Measurements from ENCODE around the gene ITGB4. TPM values are rescaled to one million over a fixed set of nuclear protein-coding genes. Genes with fewer than 3 reads are reported as not detected.

The ITGB4 gene
- total and polyA plus RNA-seq, 2 of the 13 experiments (the other 11 are each of a cell fraction or from before 2014, with no cell fraction given) = 6.9 to 14.5 TPM

DNA sequence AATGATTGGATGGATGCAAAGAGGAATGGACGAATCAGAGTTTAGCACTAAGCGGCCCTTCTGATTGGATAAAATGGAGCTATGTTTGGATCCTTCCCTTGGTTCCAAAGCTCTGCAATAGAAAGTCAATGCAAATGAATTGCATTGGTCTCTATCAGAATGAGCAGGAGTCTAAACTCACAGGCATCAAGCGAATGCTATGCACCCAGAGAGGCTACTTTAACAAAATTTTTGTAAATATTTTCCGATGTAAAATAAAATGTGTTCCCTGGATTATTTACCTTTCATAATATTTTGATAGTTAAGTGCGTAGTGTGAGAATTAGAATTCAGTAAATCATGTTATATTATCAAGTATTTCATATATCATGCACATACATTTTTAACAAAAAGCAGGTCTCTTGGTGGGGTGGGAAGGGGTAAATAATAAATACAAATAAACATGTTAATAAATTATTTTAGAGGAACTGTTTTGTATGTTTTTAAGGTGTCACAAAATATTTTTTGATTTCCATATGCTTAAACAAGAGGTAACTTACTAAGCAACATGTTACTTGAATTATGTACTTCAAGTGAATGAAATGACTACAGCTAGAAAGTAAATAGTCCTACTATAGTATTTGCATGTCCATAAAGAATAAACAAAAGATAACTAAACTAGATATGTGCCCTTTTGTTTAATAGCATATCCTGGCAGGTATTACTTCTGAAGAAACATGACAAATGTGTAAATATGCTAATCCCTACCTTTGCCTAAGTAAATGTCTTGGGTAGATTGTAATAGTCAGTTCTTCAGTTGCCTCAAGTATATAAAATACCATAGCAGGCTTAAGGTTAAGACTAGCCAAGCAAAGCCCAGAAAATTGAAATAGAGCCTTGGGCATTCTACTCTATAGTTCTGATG, 59.0 kb downstream of the ITGB4 start (continued):
- TF ChIP-seq, protein P1, sequence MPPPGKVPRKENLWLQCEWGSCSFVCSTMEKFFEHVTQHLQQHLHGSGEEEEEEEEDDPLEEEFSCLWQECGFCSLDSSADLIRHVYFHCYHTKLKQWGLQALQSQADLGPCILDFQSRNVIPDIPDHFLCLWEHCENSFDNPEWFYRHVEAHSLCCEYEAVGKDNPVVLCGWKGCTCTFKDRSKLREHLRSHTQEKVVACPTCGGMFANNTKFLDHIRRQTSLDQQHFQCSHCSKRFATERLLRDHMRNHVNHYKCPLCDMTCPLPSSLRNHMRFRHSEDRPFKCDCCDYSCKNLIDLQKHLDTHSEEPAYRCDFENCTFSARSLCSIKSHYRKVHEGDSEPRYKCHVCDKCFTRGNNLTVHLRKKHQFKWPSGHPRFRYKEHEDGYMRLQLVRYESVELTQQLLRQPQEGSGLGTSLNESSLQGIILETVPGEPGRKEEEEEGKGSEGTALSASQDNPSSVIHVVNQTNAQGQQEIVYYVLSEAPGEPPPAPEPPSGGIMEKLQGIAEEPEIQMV (CRISPR knock-in tag; IDR thresholded peaks at IDR 0.05; ENCODE audit: low read depth) = no peak
- TF ChIP-seq, protein P2, sequence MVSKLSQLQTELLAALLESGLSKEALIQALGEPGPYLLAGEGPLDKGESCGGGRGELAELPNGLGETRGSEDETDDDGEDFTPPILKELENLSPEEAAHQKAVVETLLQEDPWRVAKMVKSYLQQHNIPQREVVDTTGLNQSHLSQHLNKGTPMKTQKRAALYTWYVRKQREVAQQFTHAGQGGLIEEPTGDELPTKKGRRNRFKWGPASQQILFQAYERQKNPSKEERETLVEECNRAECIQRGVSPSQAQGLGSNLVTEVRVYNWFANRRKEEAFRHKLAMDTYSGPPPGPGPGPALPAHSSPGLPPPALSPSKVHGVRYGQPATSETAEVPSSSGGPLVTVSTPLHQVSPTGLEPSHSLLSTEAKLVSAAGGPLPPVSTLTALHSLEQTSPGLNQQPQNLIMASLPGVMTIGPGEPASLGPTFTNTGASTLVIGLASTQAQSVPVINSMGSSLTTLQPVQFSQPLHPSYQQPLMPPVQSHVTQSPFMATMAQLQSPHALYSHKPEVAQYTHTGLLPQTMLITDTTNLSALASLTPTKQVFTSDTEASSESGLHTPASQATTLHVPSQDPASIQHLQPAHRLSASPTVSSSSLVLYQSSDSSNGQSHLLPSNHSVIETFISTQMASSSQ (IDR thresholded peaks at IDR 0.05; ENCODE audit: low read depth) = 0 out of 2 replicates have a peak, but pooled peaks have one; percentile 14
- TF ChIP-seq, protein P2 (CRISPR knock-in tag; IDR thresholded peaks at IDR 0.05; ENCODE audit: borderline replicate concordance) = no peak
- TF ChIP-seq ZBTB8A (CRISPR knock-in tag; IDR thresholded peaks at IDR 0.05; ENCODE audit: borderline replicate concordance, low read depth) = 0 out of 2 replicates have a peak, but pooled peaks have one; percentile 9
- peak; percentile 1; the same call in 1 of the 3 replicates for TF ChIP-seq MXI1 (IDR thresholded peaks at IDR 0.05; ENCODE audit: borderline replicate concordance, low read depth, low read length)
- TF ChIP-seq HMG20A (CRISPR knock-in tag; IDR thresholded peaks at IDR 0.05; ENCODE audit: borderline replicate concordance) = peak; percentile 2; the same call in 1 of the 2 replicates
- TF ChIP-seq HIVEP1 (CRISPR knock-in tag; IDR thresholded peaks at IDR 0.05) = no peak
- peak; percentile 57; the same call in 1 of the 2 replicates for TF ChIP-seq ZNF510 (CRISPR knock-in tag; IDR thresholded peaks at IDR 0.05; ENCODE audit: low read depth)
- 0 out of 2 replicates have a peak, but pooled peaks have one; percentile 8 for TF ChIP-seq NR2C2 (CRISPR knock-in tag; IDR thresholded peaks at IDR 0.05; ENCODE audit: borderline replicate concordance)
- TF ChIP-seq RFXAP (CRISPR knock-in tag; IDR thresholded peaks at IDR 0.05; ENCODE audit: borderline replicate concordance) = peak; percentile 74
- no peak for TF ChIP-seq CREB1 (IDR thresholded peaks at IDR 0.05)
- TF ChIP-seq CREB1 (CRISPR knock-in tag; IDR thresholded peaks at IDR 0.05) = peak; percentile 74
- TF ChIP-seq HMGA1 (CRISPR knock-in tag; conservative IDR thresholded peaks at IDR 0.05) = no peak
- TF ChIP-seq ZFP82 (CRISPR knock-in tag; IDR thresholded peaks at IDR 0.05; ENCODE audit: borderline replicate concordance) = peak; percentile 61; the same call in 1 of the 2 replicates
